A549 (cell line): ENCODE results near the gene DHRS11. TPM values are rescaled to one million over a fixed set of nuclear protein-coding genes. Genes with fewer than 3 reads are reported as not detected.
A peak's percentile ranks its signal among the peaks of the same experiment; 100 is the strongest.

Source experiments
- ATAC-seq, 2 experiments: fragments of 200-7000 bp in 1 of 2; fragments of >200 bp in 1 of 2; cut with Nextera tagmentation in 1 of 2; cut with Tn5 transposase in 1 of 2; 3 replicates each; pipeline versions ENCODE4 v1.8.0 to v1.9.1; 2018 to 2020; ENCODE audit warnings: mild to moderate bottlenecking in 1 of 2, moderate library complexity in 1 of 2
- CTCF ChIA-PET: fragments of 300-600 bp; sonication (Branson Sonifier 250); formaldehyde crosslinking; extraction: SDS; loops from one replicate; lab custom pipeline; 2021; ENCODE audit warnings: antibody characterized with exemption, inconsistent platforms; lab: Yijun Ruan, JAX
- POLR2A ChIA-PET: fragments of 350-600 bp; formaldehyde crosslinking; extraction: SDS; loops from one replicate; lab custom pipeline; 2021; ENCODE audit warnings: antibody characterized with exemption, inconsistent platforms; lab: Yijun Ruan, JAX
- DNase-seq, 2 experiments: peaks; one replicate each; pipeline versions ENCODE4 v3.0.0 to v3.0.0-alpha.2; 2011 to 2016; ENCODE audit warnings: low read depth in 1 of 2, low spot score in 1 of 2
- FAIRE-seq: peaks from 2 replicates; lab custom pipeline; 2011; peaks lifted over from hg19 to GRCh38; lab: Jason Lieb, UNC
- H3K27ac ChIP-seq, 2 experiments: fragments of >200 bp; sonication (Bioruptor Twin); formaldehyde crosslinking; 3 replicates each; pipeline ENCODE4 v1.5.1; 2016 to 2017
- H3K4me1 ChIP-seq: fragments of >200 bp; sonication (Bioruptor Twin); formaldehyde crosslinking; 3 replicates; pipeline ENCODE4 v1.6.1; 2016
- H3K4me2 ChIP-seq: fragments of >200 bp; sonication (Bioruptor Twin); formaldehyde crosslinking; 3 replicates; pipeline ENCODE4 v1.6.1; 2016
- H3K4me3 ChIP-seq: fragments of >200 bp; sonication (Bioruptor Twin); formaldehyde crosslinking; 3 replicates; pipeline ENCODE4 v1.5.1; 2016
- H3K9me3 ChIP-seq: fragments of >200 bp; sonication (Bioruptor Twin); formaldehyde crosslinking; 3 replicates; pipeline ENCODE4 v1.6.1; 2016
- CEBPB ChIP-seq, 2 experiments: fragments of >200 bp in 1 of 2; sonication (Bioruptor Twin) in 1 of 2; formaldehyde crosslinking in 1 of 2; IDR thresholded peaks; 2 replicates each; pipeline ENCODE4 v1.6.1; 2012 to 2016
- CHD4 ChIP-seq: fragments of 200-600 bp; sonication (generic); IDR thresholded peaks from 2 replicates; pipeline ENCODE4 v1.6.1; 2016; ENCODE audit warnings: antibody characterized with exemption, mild to moderate bottlenecking, borderline replicate concordance
- EHF ChIP-seq: fragments of 250-450 bp; sonication (Bioruptor Pico); IDR thresholded peaks from 2 replicates; pipeline ENCODE4 v1.5.0; 2020; ENCODE audit warnings: mild to moderate bottlenecking
- EHMT2 ChIP-seq: fragments of 200-600 bp; sonication (generic); IDR thresholded peaks from 2 replicates; pipeline ENCODE4 v1.6.1; 2016; ENCODE audit warnings: antibody characterized with exemption, low read depth, mild to moderate bottlenecking, moderate library complexity
- ESRRA ChIP-seq: fragments of 150-350 bp; IDR thresholded peaks from 2 replicates; pipeline ENCODE4 v1.6.1; 2014; ENCODE audit warnings: mild to moderate bottlenecking, low read length, borderline replicate concordance
- FOSL2 ChIP-seq, 2 experiments: fragments of 450-650 bp in 1 of 2; fragments of >200 bp in 1 of 2; sonication (Bioruptor Twin) in 1 of 2; formaldehyde crosslinking; IDR thresholded peaks; 2 replicates each; pipeline versions ENCODE4 v1.5.0 to v1.6.1; 2016 to 2020; ENCODE audit warnings: mild to moderate bottlenecking in 1 of 2, moderate library complexity in 1 of 2
- GATA3 ChIP-seq: IDR thresholded peaks from 2 replicates; pipeline ENCODE4 v1.6.1; 2012; ENCODE audit warnings: borderline replicate concordance
- HDAC2 ChIP-seq: fragments of 200-600 bp; sonication (generic); IDR thresholded peaks from 2 replicates; pipeline ENCODE4 v1.6.1; 2016
- HOXA7 ChIP-seq: fragments of 250-450 bp; sonication (Bioruptor Pico); IDR thresholded peaks from 2 replicates; pipeline ENCODE4 v1.5.0; 2020; ENCODE audit warnings: mild to moderate bottlenecking, moderate library complexity
- HOXB5 ChIP-seq: fragments of 250-450 bp; sonication (Bioruptor Pico); IDR thresholded peaks from 2 replicates; pipeline ENCODE4 v1.5.0; 2020; ENCODE audit warnings: mild to moderate bottlenecking, moderate library complexity
- JUN ChIP-seq, 2 experiments: fragments of >200 bp; sonication (Bioruptor Twin); formaldehyde crosslinking; IDR thresholded peaks; 2 replicates in 1 of 2; 3 replicates in 1 of 2; pipeline ENCODE4 v1.6.1; 2016 to 2017
- MAFK ChIP-seq: fragments of 450-650 bp; IDR thresholded peaks from 2 replicates; pipeline ENCODE4 v1.6.1; 2014; ENCODE audit not compliant: partially characterized antibody
- MAZ ChIP-seq: fragments of 150-350 bp; IDR thresholded peaks from 2 replicates; pipeline ENCODE4 v1.6.1; 2014; ENCODE audit warnings: antibody characterized with exemption, low read depth, low read length, borderline replicate concordance
- MYC ChIP-seq: IDR thresholded peaks from 2 replicates; pipeline ENCODE4 v1.6.1; 2012; ENCODE audit warnings: mild to moderate bottlenecking, inconsistent platforms, low read length, improper control_type of control experiment, borderline replicate concordance
- NFE2L2 ChIP-seq: fragments of 150-350 bp; conservative IDR thresholded peaks from 2 replicates; pipeline ENCODE4 v1.6.1; 2014; ENCODE audit warnings: low read length
- NR3C1 ChIP-seq: fragments of >200 bp; sonication (Bioruptor Twin); formaldehyde crosslinking; IDR thresholded peaks from 3 replicates; pipeline ENCODE4 v1.6.1; 2017
- PHF8 ChIP-seq: fragments of 200-600 bp; sonication (generic); IDR thresholded peaks from 2 replicates; pipeline ENCODE4 v1.6.1; 2016; ENCODE audit warnings: low read depth, mild to moderate bottlenecking, antibody characterized with exemption, moderate library complexity, borderline replicate concordance
- POLR2AphosphoS2 ChIP-seq: conservative IDR thresholded peaks from 2 replicates; pipeline ENCODE4 v1.6.1; 2012; ENCODE audit warnings: low read length, improper control_type of control experiment, inconsistent platforms
- RARB ChIP-seq: fragments of 250-450 bp; sonication (Bioruptor Pico); IDR thresholded peaks from 2 replicates; pipeline ENCODE4 v1.8.0; 2021; ENCODE audit warnings: mild to moderate bottlenecking, moderate library complexity
- RCOR1 ChIP-seq: fragments of 150-350 bp; IDR thresholded peaks from 2 replicates; pipeline ENCODE4 v1.6.1; 2014; ENCODE audit warnings: antibody characterized with exemption, low read length, low read depth
- RFX5 ChIP-seq: fragments of 450-650 bp; IDR thresholded peaks from 2 replicates; pipeline ENCODE4 v1.7.1; 2014; ENCODE audit warnings: antibody characterized with exemption, mild to moderate bottlenecking, moderate library complexity
- RNF2 ChIP-seq: fragments of 200-600 bp; sonication (generic); IDR thresholded peaks from 2 replicates; pipeline ENCODE4 v1.6.1; 2016; ENCODE audit warnings: low read depth, mild to moderate bottlenecking, antibody characterized with exemption, moderate library complexity, borderline replicate concordance
- SMC3 ChIP-seq: fragments of >200 bp; sonication (Bioruptor Twin); formaldehyde crosslinking; IDR thresholded peaks from 3 replicates; pipeline ENCODE4 v1.6.1; 2018; ENCODE audit warnings: inconsistent platforms
- ZC3H11A ChIP-seq: fragments of 450-650 bp; IDR thresholded peaks from 2 replicates; pipeline ENCODE4 v1.6.1; 2014; ENCODE audit warnings: antibody characterized with exemption, mild to moderate bottlenecking
- ZFP36 ChIP-seq: fragments of 450-650 bp; IDR thresholded peaks from 2 replicates; pipeline ENCODE4 v1.6.1; 2014; ENCODE audit warnings: borderline replicate concordance; ENCODE audit not compliant: partially characterized antibody
- ZNF302 ChIP-seq: fragments of 250-450 bp; sonication (Bioruptor Pico); IDR thresholded peaks from 2 replicates; pipeline ENCODE4 v1.9.0; 2021; ENCODE audit warnings: inconsistent platforms, mild to moderate bottlenecking, moderate library complexity
- WGBS: methylation state at CpG from one replicate; pipeline ENCODE4 v1.1.6; 2017; ENCODE audit errors: missing lambda C conversion rate; 5-methylcytosine and 5-hydroxymethylcytosine counted together
- polyA plus RNA-seq, 4 experiments: library from polyadenylated mRNA; depleted of rRNA in 3 of 4; stranded (reverse); fragments of >200 nt; fragmentation: RNase III in 1 of 4; extraction: RNeasy Plus Mini Kit Qiagen cat#74134 plus additional on column Dnase treatment in 1 of 4; gene quantifications; 2 replicates in 3 of 4; 3 replicates in 1 of 4; pipeline ENCODE4 v1.2.3, GENCODE V29; 2011 to 2017
- TF ChIP-seq, protein P1 (sequence below): IDR thresholded peaks from 2 replicates; pipeline ENCODE4 v1.6.1; 2012
- TF ChIP-seq, protein P2 (sequence below): fragments of 250-450 bp; sonication (Bioruptor Pico); IDR thresholded peaks from 2 replicates; pipeline ENCODE4 v1.5.0; 2021; ENCODE audit warnings: mild to moderate bottlenecking, moderate library complexity, borderline replicate concordance
- TF ChIP-seq, protein P3 (sequence below): IDR thresholded peaks from 2 replicates; pipeline ENCODE4 v1.6.1; 2012
- TF ChIP-seq, protein P4 (sequence below): fragments of >200 bp; sonication (Bioruptor Twin); formaldehyde crosslinking; IDR thresholded peaks from 3 replicates; pipeline ENCODE4 v1.6.1; 2016
- TF ChIP-seq, protein P5 (sequence below): fragments of 250-450 bp; sonication (Bioruptor Pico); IDR thresholded peaks from 2 replicates; pipeline ENCODE4 v1.5.0; 2020; ENCODE audit warnings: low read depth, mild to moderate bottlenecking, moderate library complexity
- TF ChIP-seq, protein P6 (sequence below): fragments of >200 bp; sonication (Bioruptor Twin); formaldehyde crosslinking; IDR thresholded peaks from 3 replicates; pipeline ENCODE4 v1.5.1; 2016

The DHRS11 gene
- polyA plus RNA-seq, 2 of the 4 experiments (the other 2 are of a cell fraction), result 9.5 to 9.6 TPM

DNA sequence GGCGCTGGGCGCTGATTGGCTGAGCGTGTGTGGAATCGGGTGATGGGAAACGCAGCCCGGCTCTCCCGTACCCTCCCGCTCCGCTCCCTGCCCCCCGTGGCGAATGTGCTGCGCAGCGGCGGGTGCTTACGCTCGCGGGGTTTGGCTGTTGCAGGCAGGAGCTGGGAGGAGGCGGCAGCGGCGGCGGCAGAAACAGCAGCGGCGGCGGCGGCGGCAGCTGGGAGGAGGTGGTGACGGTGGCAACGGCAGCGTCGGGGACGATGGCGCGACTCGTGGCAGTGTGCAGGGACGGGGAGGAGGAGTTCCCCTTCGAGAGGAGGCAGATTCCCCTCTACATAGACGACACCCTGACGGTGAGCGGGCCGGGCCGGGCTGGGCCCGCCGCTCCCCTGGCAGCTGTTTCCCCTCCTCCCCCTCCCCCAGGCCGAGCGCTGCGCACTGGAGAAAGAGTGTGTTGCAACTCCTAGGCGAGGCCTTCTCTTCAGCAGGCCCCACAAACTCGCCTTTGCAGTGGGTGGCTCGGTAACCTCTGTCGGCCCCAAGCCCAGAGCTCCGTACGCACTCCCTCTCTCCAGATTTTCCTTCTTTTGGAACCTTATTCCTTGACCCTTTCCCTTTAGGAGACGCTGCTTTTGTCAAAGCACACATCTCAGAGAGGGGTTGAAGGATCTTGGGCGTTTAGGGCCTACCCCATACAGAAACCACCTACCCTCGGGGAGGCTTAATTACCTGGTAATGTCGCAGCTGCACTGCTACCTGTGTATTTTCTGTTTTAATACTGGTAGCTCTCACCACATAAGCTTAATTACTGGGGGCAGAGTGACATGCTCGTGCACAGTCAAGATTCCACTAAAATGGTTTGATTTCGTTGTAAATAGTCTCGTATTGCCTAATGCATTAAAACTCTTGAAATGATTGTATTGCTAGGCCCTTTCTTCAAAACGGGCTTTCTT lies 45.9 kb upstream of the DHRS11 start:
- Histone ChIP-seq H3K4me2 (peak overlapping the region; percentile 92), H3K9me3 (no peaks in the 10 kb centered on the region), H3K4me1 (peaks cover 28% of the 10 kb centered on the region), H3K4me3 (peak overlapping the region; percentile 81), H3K27ac (peak overlapping the region; percentile 96 to 97)
- ChIA-PET CTCF (interaction anchor here (0.8 to 1.8 kb wide), 8 partner anchors 9 to 577 kb away, joined by 3 to 7 read pairs (median 3); partner anchors contain the start of genes MRM1 and MYO19), POLR2A (interaction anchor here (0.6 to 4.0 kb wide), 17 partner anchors 8 to 737 kb away, joined by 3 to 81 read pairs (median 4); partner anchors contain the start of genes MRM1, MYO19, PIGW and TAF15)
- peak; percentile 98 to 99 for DNase-seq
- ATAC-seq, result peak; percentile 83 to 89
- FAIRE-seq, result no peak
- WGBS, result under 1% methylated on average over 44 of the region's 60 CpGs
- no peak for TF ChIP-seq EHF (CRISPR knock-in tag)
- TF ChIP-seq, protein P1, sequence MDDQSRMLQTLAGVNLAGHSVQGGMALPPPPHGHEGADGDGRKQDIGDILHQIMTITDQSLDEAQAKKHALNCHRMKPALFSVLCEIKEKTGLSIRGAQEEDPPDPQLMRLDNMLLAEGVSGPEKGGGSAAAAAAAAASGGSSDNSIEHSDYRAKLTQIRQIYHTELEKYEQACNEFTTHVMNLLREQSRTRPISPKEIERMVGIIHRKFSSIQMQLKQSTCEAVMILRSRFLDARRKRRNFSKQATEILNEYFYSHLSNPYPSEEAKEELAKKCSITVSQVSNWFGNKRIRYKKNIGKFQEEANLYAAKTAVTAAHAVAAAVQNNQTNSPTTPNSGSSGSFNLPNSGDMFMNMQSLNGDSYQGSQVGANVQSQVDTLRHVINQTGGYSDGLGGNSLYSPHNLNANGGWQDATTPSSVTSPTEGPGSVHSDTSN, result no peak; the same call in 1 of the 2 replicates
- TF ChIP-seq, protein P2, sequence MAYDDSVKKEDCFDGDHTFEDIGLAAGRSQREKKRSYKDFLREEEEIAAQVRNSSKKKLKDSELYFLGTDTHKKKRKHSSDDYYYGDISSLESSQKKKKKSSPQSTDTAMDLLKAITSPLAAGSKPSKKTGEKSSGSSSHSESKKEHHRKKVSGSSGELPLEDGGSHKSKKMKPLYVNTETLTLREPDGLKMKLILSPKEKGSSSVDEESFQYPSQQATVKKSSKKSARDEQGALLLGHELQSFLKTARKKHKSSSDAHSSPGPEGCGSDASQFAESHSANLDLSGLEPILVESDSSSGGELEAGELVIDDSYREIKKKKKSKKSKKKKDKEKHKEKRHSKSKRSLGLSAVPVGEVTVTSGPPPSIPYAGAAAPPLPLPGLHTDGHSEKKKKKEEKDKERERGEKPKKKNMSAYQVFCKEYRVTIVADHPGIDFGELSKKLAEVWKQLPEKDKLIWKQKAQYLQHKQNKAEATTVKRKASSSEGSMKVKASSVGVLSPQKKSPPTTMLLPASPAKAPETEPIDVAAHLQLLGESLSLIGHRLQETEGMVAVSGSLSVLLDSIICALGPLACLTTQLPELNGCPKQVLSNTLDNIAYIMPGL (CRISPR knock-in tag), result no peak
- TF ChIP-seq, protein P3, sequence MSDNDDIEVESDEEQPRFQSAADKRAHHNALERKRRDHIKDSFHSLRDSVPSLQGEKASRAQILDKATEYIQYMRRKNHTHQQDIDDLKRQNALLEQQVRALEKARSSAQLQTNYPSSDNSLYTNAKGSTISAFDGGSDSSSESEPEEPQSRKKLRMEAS, result peak; percentile 84
- no peak for TF ChIP-seq CHD4
- TF ChIP-seq POLR2AphosphoS2, result no peak
- TF ChIP-seq PHF8, result peak; percentile 71; the same call in 1 of the 2 replicates
- no peak for TF ChIP-seq MAFK
- TF ChIP-seq, protein P4, sequence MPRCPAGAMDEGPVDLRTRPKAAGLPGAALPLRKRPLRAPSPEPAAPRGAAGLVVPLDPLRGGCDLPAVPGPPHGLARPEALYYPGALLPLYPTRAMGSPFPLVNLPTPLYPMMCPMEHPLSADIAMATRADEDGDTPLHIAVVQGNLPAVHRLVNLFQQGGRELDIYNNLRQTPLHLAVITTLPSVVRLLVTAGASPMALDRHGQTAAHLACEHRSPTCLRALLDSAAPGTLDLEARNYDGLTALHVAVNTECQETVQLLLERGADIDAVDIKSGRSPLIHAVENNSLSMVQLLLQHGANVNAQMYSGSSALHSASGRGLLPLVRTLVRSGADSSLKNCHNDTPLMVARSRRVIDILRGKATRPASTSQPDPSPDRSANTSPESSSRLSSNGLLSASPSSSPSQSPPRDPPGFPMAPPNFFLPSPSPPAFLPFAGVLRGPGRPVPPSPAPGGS, result 0 out of 3 replicates have a peak, but pooled peaks have one; percentile 1
- no peak for TF ChIP-seq EHMT2
- peak in 1 of 2 experiments; percentile 85; a peak in 2 of 5 replicates for TF ChIP-seq JUN (IDR thresholded peaks at IDR 0.05)
- no peak for TF ChIP-seq RNF2
- no peak for TF ChIP-seq ZC3H11A
- TF ChIP-seq ESRRA, result no peak
- no peak for TF ChIP-seq FOSL2 (IDR thresholded peaks at IDR 0.05)
- TF ChIP-seq FOSL2 (CRISPR knock-in tag; IDR thresholded peaks at IDR 0.05), result 0 out of 2 replicates have a peak, but pooled peaks have one; percentile 1
- no peak for TF ChIP-seq SMC3
- TF ChIP-seq ZNF302 (CRISPR knock-in tag), result no peak
- TF ChIP-seq, protein P5, sequence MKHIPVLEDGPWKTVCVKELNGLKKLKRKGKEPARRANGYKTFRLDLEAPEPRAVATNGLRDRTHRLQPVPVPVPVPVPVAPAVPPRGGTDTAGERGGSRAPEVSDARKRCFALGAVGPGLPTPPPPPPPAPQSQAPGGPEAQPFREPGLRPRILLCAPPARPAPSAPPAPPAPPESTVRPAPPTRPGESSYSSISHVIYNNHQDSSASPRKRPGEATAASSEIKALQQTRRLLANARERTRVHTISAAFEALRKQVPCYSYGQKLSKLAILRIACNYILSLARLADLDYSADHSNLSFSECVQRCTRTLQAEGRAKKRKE, result no peak
- TF ChIP-seq NFE2L2, result no peak
- peak; percentile 13; the same call in 1 of the 2 replicates for TF ChIP-seq RFX5
- TF ChIP-seq RARB, result no peak
- peak; percentile 17; the same call in 1 of the 2 replicates for TF ChIP-seq MYC
- TF ChIP-seq HOXA7 (CRISPR knock-in tag), result 0 out of 2 replicates have a peak, but pooled peaks have one; percentile 56
- TF ChIP-seq HOXB5, result peak; percentile 65; the same call in 1 of the 2 replicates
- no peak for TF ChIP-seq HDAC2
- TF ChIP-seq CEBPB (IDR thresholded peaks at IDR 0.05), result peak; percentile 88 to 94
- no peak for TF ChIP-seq RCOR1
- peak; percentile 75 for TF ChIP-seq GATA3
- no peak for TF ChIP-seq ZFP36
- TF ChIP-seq NR3C1, result no peak
- TF ChIP-seq, protein P6, sequence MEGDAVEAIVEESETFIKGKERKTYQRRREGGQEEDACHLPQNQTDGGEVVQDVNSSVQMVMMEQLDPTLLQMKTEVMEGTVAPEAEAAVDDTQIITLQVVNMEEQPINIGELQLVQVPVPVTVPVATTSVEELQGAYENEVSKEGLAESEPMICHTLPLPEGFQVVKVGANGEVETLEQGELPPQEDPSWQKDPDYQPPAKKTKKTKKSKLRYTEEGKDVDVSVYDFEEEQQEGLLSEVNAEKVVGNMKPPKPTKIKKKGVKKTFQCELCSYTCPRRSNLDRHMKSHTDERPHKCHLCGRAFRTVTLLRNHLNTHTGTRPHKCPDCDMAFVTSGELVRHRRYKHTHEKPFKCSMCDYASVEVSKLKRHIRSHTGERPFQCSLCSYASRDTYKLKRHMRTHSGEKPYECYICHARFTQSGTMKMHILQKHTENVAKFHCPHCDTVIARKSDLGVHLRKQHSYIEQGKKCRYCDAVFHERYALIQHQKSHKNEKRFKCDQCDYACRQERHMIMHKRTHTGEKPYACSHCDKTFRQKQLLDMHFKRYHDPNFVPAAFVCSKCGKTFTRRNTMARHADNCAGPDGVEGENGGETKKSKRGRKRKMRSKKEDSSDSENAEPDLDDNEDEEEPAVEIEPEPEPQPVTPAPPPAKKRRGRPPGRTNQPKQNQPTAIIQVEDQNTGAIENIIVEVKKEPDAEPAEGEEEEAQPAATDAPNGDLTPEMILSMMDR, result no peak
- peak; percentile 89; the same call in 1 of the 2 replicates for TF ChIP-seq MAZ
